GM19324 (cell line): ENCODE measurements around the gene CLECL1.

Source experiments
- ATAC-seq: cut with Tn5 transposase; IDR thresholded peaks from one replicate; pipeline ENCODE4 v1.9.1; 2021; ENCODE audit warnings: mild to moderate bottlenecking, moderate library complexity; ENCODE audit not compliant: unreplicated experiment, low FRiP score

Gene CLECL1

DNA sequence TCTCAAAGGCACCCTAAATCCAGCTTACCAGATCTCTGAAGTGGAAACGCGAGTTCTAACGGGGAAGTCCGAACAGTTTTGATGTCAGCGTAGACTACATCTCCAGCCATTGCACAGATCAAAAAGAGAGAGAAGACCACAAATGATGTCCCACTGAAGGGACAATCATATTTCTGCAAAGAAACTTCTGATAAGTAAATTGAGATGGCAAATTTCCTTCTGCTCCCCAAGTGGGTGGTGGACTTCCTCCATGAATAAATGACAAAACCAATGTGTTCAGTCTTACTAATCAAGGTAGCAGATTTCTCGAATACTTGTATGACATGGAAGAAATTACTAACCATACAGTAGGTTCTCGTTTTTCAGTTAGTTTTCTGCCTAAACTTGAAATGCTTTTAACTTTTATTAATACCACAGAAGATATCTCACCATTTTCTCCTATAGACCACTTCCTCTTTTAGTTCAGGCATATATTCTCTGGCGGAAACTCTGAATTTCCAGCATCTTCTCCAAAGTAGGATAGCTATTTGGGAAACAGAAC is at the start of gene CLECL1:
TSS of gene CLECL1 (minus strand) at position 177 of the 541 bp plus-strand sequence.
- no peak for ATAC-seq

DNA sequence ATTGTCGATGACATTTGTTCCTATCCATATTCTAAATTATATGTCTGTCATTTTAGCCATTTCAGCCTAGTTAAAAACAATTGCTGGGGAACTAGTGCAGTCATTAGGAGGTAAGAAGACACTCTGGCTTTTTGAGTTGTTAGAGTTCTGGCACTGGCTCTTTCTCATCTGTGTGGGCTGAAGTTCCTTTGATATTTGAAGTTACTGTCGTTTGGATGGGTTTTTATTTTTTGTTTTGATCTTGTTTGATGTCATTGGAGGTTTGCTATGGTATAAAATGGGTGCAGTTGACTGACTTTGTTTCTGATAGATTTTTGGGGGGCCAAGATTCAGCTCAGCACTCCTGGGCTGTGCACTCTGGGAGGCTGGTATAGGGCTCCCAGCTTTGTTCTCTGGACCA is 48.5 kb upstream of the CLECL1 start:
- no peak for ATAC-seq

DNA sequence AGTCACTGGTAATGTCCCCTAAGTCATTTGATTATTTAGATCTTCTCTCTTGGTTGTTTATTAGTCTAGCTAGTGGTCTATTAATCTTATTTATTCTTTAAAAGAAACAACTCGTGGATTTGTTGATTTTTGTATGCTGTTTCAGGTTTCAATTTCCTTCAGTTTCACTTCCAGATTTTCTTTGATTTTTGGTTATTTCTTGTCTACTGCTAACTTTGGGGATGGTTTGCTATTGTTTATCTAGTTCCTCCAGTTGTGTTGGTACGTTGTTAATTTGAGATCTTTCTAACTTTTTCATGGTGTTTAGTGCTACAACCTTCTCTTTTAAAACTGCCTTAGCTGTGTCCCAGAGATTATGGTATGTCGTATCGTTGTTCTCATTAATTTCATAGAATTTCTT is 46.3 kb upstream of the CLECL1 start:
- no peak for ATAC-seq

DNA sequence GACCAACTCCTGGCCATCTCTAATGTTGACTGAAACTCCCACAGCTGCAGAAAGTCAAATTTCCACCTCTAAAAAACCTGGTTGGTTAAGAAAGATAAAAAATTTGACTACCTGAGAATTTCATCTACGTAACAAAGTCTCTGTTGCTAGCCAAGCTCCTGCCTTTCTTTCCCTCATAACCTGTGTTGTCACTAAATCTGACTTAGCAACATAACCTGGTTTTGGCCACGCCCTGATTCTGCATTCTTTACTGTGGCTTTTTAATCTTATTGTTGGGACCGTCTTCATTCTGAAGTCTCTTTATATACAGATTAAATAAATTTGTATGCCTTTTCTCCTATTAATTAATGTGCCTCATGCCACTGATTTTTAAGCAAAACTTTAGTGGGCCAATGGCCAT is 43.9 kb upstream of the CLECL1 start:
- ATAC-seq = no peak

DNA sequence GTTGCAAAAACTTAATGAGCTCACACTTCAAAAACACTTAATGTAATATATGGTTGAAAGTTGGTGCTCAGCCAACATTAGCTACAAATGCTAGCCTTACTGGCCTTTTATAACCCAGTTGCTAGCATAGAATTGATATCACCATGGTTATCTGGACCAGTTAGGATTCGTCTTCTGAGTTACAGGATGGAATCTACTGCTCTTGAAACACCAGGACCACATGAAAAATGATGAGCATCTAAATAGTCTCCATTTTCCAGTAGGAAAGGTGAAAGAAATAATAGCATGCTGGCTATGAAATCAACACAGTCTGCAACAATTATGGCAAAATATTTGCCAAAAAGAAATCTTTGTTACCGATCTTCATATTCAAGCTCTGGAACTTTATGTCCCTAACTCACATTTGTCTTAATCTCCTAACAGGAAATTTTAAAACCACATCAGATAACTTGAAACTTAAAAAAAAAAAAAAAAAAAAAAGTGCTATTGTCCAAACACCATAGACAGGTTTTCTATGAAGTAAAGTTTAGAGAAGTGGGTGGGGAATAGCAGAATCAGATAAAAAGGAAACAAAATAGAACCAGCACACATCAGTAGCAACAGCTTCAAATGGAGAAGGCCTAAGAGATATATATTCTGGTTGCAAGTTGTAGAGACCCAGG is 40.5 kb upstream of the CLECL1 start:
- no peak for ATAC-seq

DNA sequence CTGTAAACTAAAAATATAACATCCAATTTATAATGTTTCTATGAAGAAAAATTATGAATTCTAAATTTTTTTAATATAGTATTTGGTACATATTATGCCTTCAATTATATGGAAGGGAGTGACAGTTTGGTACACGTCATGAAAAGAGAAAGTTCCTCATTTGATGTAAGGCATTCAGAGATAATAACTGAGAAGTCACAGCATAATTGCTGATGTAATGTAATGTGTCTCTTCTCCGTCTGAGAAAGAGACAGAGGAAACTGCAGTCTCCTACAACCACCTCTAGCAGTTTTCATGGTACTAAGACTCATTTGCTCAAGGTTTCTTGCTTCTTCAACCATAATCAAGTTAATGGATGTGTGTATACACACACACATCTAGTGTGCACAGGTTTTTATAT is 30.1 kb upstream of the CLECL1 start:
- ATAC-seq = no peak

DNA sequence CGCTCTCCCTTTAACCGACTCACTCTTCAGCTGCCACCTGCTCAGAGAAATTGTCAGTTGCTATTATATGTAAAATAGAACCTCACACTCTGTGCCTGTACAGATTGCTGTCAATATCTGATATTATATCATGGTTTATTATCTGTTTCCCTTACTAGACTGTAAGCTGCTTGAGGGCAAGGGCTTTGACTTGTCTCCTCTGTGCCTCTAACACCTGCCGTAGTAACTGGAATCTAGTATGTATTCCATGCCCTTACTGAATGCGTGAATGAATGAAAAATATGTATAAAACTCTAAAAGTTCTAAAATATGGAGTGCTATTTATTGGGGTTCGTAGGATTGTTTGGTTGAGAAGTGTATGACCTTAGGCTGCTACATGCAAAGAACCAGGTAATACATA is 29.5 kb upstream of the CLECL1 start:
- ATAC-seq = no peak

DNA sequence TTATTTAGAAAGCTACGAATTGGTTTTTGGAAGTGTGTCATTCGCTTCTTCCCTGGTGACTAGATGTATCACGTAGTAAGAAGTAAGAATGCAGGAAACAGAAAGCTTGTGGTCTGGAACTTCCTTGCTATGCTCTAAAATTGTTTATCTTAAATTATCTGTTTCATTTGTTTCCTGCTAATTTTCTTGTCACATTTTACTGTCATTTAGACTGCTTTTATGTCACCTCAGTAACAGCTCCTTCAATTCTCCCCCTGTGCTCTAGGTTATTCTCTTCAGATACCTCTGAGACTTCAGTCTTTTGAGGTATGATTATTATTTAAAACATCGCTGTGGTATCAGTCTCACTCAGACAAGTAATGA is 28.5 kb upstream of the CLECL1 start:
- no peak for ATAC-seq

DNA sequence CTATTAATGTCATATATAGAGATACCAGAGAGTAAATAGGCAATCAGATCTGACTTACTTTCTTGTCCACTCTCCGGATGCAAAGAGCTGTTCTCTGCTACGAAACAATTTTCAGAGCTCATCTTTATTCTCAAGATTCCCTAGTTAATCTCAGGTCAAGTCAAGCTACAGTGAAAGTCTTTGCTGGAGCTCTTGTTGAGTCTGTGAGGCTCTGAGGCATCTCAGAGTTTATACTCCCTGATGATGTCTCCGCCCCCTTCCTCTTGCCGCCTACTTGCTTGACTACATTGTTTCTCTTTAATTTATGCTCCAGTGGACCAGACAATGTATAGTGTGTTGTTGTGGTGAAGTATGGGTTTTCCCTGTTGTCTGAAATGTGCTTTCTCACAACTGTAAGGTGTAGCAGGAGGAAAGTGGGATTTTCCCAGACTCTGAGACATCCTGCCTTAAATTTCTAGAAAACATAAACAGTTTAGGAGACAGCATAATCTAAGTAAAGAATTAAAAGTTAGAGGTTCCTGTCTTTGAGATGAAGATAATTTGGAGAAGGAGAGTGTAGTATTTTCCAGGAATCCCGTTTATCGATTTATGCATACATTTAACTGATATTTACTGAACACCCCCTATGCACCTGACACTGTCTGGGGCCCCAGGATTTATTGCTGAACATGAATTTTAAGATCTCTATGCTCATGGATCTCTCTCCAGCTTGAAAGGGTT is 28.0 kb upstream of the CLECL1 start, which contains the start of gene CD69:
TSS of gene CD69 (minus strand) at position 203 of the 720 bp plus-strand sequence. CDS start at position 122, 81 bp downstream.
- ATAC-seq = no peak

DNA sequence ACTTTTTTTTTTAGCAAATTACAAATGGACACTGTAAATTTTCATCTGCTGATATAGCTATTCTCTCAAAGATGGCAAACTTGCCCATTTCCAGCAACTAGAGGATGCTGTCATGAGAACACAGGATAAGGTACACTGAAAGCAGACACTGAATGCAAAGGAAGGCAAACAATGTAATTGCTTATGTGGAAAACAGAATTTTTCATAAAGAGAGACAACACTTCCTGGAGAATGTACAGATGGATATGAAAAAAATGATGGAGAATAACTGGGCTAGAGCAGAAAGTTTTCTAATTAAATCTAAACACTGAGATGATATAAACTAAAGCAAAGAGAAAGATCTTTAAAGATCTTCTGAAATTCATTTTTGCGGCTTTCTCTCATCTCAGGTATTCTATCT is 27.2 kb upstream of the CLECL1 start:
- ATAC-seq = no peak

DNA sequence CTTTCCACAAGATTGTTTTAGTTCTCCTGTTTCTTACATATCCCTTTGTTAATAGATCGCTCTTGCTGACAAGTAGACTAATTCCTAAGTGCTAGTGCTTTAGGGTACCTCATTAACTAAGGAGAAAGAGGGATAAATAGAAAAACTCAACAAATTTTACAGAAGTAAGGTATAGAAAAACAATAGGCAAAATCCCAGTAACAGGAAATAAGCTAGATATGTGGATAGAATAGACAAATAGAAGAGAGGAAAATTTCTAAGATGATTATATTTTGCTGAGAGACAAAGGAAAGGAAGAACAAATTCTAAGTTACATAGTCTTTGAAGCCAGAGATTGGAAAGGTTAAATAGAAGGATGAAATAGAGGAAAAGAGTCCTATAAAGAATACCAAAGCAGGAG is 26.8 kb upstream of the CLECL1 start:
- no peak for ATAC-seq

DNA sequence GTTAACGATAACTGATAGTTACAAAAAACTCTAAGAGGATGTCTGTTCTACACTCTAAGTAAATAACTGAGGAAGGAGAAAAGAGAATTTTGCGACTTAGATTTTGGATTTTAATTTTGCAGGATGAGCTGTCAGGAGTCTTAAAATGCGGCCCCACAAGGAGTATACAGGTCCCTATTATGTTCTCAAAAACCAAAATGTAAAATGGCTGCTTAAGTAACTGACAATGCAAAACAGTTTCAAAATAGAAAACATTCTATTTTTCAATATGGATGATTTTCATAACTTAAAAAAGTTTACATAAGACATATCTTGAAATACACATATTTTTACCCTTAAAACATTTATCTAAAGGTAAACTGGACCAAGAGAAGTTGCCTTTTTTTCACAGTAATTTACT is 25.2 kb upstream of the CLECL1 start:
- ATAC-seq = no peak

DNA sequence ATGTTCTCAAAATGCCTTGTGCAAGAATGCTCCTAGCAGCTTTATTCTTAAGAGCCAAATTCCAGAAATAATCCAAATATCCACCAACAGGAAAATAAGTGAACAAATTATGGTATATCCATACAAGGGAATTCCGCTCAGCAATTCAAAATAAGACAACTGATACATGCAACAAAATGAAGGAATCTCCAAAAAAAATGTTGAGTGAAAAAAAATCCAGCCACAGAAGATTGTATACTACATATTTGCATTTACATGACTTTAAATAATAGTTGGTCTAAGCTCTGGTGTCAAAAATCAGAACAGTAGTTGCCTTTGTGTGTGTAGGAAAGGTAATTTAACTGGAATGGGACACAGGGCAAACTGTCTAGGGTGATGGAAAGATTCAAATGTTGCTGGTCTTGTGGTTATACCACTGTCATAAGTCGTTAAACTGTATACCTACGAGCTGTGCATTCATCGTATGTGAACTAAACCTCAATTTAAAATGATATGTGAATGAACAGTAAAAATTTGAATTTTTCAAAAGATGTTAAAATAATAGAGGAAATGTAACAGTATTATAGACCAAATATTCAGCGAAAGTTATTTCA is 24.6 kb upstream of the CLECL1 start:
- no peak for ATAC-seq

DNA sequence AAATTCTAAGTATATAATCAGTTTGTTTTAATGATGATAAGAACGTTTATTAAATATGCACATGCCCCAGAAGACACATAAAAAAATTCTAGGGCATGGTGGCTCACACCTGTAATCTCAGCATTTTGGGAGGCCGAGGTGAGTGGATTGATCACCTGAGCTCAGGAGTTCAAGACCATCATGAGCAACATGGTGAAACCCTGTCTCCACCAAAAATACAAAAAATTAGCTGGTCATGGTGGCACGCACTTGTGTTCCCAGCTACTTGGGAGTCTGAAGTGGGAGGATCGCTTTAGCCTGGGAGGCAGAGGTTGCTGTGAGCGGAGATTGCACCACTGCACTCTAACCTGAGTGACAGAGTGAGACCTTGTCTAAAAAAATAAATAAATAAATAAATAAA is 23.8 kb upstream of the CLECL1 start:
- no peak for ATAC-seq

DNA sequence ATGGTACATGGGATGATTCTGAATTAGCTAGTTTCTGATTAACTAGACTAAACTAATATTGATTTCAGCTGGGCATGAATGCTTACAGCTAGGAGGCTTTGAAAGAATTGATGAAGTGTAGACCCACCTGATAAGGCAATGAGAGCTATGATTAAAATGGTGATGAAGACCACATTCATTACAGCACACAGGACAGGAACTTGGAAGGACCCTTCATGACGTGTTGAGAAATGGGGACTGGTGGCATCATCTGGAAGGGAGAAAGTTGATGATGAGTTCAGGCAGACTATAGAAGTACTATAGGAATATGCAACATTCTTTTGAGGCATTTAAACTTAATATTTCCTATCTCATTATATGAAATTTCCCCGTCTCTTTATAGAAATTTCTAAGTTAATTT is 23.3 kb upstream of the CLECL1 start:
- ATAC-seq = no peak

DNA sequence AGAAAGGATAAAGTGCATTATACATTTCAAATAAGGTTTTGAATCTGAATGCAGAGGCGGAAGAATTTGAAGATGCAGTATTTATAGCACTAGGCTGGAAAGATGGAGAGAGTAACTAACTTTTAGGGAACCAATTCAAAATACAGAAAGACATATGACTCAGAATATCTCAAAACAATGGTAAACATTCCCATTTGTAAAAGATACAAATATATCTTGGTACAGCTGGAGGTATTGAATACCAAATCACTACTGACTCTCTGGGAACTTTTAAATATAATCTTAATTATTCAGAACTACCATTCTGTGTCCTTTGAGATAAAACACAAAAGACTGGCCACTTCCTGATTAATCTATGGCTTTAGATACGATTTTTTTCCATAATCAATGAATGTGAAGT is 22.7 kb upstream of the CLECL1 start:
- ATAC-seq = no peak

DNA sequence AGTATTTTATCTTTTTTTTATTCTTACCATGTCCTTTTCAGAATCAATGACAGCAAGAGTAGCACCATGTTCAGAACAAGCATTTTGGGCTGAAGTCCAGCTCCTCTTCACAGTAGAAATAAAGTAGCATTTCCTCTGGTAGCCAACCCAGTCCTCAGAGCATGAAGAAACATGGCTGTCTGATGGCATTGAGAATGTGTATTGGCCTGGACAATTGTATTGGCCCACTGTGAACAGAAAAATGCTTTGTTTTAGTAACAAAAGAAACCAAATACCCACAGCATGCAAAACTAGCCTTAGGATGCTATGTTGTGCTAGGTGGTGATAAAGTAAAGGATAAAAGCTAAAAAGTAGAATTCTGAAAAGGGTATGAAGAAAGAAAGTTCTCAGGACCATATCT is 22.1 kb upstream of the CLECL1 start:
- ATAC-seq = no peak

DNA sequence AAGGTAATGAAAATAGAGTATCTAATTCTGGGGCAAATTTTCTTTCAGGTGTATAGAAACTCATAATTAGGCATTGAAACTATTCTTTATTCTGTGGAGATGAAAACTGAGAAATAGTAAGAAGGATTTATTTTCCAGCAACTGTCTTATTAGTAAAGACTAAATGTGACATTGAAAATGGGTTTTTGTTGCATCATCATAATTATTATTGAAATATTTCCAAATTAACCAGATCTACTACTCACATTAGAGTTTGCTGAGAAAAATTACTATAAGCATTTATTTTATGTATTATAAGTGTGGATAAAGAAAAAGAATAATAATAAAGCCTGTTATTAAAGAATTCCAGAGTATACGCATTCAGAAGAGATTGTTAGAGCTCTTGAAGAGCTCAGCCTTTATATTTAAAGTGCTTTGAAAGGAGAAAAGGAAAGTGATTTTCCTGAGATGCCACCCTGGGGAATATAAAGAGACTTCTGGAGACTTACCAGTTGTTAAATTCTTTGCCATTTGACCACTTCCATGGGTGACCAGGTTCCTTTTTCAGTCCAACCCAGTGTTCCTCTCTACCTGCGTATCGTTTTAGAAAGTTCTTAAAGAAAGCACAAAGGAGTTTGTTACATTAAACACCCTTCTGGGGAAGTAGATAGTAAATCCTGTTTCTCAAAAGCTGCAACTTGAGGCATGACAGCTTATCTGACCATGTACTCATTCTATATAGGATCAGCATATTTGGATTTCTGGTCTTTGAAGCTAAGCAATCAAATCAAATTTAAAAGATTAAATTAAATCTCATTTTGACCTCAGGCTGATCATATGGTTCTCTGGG is 21.4 kb upstream of the CLECL1 start:
- no peak for ATAC-seq

DNA sequence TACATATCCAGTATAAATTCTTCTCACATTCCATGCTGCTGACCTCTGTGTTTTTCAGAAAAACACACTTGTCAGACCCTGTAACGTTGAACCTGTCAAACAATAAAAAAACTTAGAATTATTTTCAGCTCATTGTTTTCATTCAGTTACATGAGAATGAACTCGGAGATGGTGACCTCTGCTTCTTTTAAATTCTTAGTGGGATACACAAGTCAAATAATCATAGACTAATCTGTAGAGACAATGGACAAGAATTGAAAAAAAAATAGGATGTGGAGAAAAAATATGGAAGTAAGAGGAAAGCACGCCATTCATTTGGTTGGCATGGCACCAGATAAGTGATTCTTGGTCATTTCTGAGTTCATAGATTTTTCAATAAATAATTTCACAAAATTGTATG is 20.6 kb upstream of the CLECL1 start:
- no peak for ATAC-seq

DNA sequence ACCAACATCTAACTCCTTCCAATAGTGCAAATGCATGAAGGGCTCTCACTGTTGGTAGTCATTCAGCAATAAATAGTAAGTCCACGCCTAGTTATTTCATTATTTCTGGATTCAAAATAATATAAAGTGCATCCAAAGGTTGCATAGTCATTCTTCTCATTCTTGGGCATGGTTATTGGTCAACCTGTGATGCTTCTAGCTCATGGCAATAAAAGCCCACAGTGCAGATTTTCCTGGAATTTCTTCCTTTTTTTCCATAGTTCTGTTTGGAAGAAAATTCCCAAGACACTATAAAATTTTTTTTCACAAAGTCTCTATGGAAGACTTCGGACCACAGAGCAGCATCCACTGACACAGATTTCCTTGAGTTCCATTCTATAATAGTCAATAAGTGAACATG is 20.2 kb upstream of the CLECL1 start:
- no peak for ATAC-seq
